Measurements from ENCODE around the gene REXO5.

The REXO5 gene

GRCh38 chr16:20868890-20869289, 62.6 kb downstream of the REXO5 start:
- H3K9me3 ChIP-seq: no peaks in the 10 kb centered on the region
- H3K27me3 ChIP-seq: no peaks in the 10 kb centered on the region
- no peak for TF ChIP-seq CTCF (IDR thresholded peaks at IDR 0.05; ENCODE audit: low read depth, low read length)
- DNase-seq: peak; percentile 79
- no peaks in the 10 kb centered on the region for H3K36me3 ChIP-seq
- H3K4me1 ChIP-seq: peaks cover 15% of the 10 kb centered on the region
- H3K4me3 ChIP-seq (ENCODE audit: low read depth, low read length): no peak overlapping the region

- DNase-seq: no peak
- TF ChIP-seq CTCF (IDR thresholded peaks at IDR 0.05; ENCODE audit: low read depth, low read length): no peak
- Histone ChIP-seq H3K4me3 (ENCODE audit: low read depth, low read length) (no peak overlapping the region), H3K4me1 (peaks cover 15% of the 10 kb centered on the region), H3K36me3 (no peaks in the 10 kb centered on the region), H3K27me3 (no peaks in the 10 kb centered on the region), H3K9me3 (no peaks in the 10 kb centered on the region)
These were observed 63.9 kb downstream of the REXO5 start for GRCh38 chr16:20870122-20870820.

- no peak for DNase-seq
- TF ChIP-seq CTCF (IDR thresholded peaks at IDR 0.05; ENCODE audit: low read depth, low read length): no peak
- Histone ChIP-seq H3K4me3 (ENCODE audit: low read depth, low read length) (no peak overlapping the region), H3K36me3 (no peaks in the 10 kb centered on the region), H3K4me1 (peaks cover 15% of the 10 kb centered on the region), H3K9me3 (no peaks in the 10 kb centered on the region), H3K27me3 (no peaks in the 10 kb centered on the region)
These were observed 64.9 kb downstream of the REXO5 start for GRCh38 chr16:20871258-20871657.

- H3K9me3 ChIP-seq: no peaks in the 10 kb centered on the region
- no peak for DNase-seq
- H3K4me1 ChIP-seq: peaks cover 7% of the 10 kb centered on the region
- no peak for TF ChIP-seq CTCF (IDR thresholded peaks at IDR 0.05; ENCODE audit: low read depth, low read length)
- H3K27me3 ChIP-seq: no peaks in the 10 kb centered on the region
- H3K36me3 ChIP-seq: no peaks in the 10 kb centered on the region
- no peak overlapping the region for H3K4me3 ChIP-seq (ENCODE audit: low read depth, low read length)
These were observed 65.9 kb downstream of the REXO5 start for GRCh38 chr16:20871941-20872815.

DNA sequence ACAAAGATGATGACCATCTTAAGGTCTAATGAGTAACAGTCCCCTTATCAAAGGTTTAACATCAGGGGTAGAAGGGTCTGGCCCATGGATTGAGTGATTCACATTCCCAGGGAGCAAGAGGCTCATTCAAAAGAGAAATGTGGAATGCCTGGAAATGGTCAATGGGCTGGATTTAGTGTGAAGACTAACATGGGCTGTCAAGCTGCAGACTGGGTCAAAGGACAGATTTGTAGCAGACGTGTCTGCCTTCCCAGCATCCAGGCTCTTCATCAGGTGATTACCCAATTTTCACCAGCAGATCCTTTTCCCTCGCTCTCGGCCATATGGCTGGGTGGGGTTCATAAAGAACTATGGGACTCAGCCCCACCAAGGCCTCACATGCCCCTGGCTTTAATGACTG, 67.0 kb downstream of the REXO5 start:
- TF ChIP-seq CTCF (IDR thresholded peaks at IDR 0.05; ENCODE audit: low read depth, low read length): no peak
- no peak for DNase-seq
- H3K36me3 ChIP-seq: no peaks in the 10 kb centered on the region
- H3K9me3 ChIP-seq: no peaks in the 10 kb centered on the region
- peaks cover 5% of the 10 kb centered on the region for H3K4me1 ChIP-seq
- H3K27me3 ChIP-seq: no peaks in the 10 kb centered on the region
- no peak overlapping the region for H3K4me3 ChIP-seq (ENCODE audit: low read depth, low read length)
